ES-I3 (cell line): ENCODE results near the gene TUBA1C.

ENCODE experiments used
- H3K36me3 ChIP-seq: 2 replicates; pipeline ENCODE4 v1.6.1; 2013; ENCODE audit warnings: mild to moderate bottlenecking, low read length, control low read depth, moderate library complexity; ENCODE audit not compliant: insufficient read depth
- H3K4me1 ChIP-seq: 2 replicates; pipeline ENCODE4 v1.6.1; 2013; ENCODE audit warnings: mild to moderate bottlenecking, control low read depth, low read length; ENCODE audit not compliant: insufficient read depth
- H3K9ac ChIP-seq: 2 replicates; pipeline ENCODE4 v1.6.1; 2013; ENCODE audit warnings: low read depth, mild to moderate bottlenecking, low read length, moderate library complexity
- H3K9me3 ChIP-seq: 2 replicates; pipeline ENCODE4 v1.6.1; 2013; ENCODE audit warnings: mild to moderate bottlenecking, low read length, moderate library complexity; ENCODE audit not compliant: control insufficient read depth, insufficient read depth

TUBA1C gene

GRCh38 chr12:49264873-49265792 is at the start of gene TUBA1C:
Gene TUBA1C, plus strand, starts transcription at chr12:49265082. Its CDS starts 100 bp downstream, at chr12:49265182.
- Histone ChIP-seq H3K36me3 (peaks cover 15% of the 10 kb centered on the region), H3K4me1 (peaks cover 11% of the 10 kb centered on the region), H3K9ac (peak within 1 kb of the TSS; percentile 92), H3K9me3 (no peaks in the 10 kb centered on the region)

GRCh38 chr12:49219417-49220026 is 45.4 kb upstream of the TUBA1C start:
- Histone ChIP-seq H3K4me1 (peaks cover 12% of the 10 kb centered on the region), H3K36me3 (no peaks in the 10 kb centered on the region), H3K9me3 (no peaks in the 10 kb centered on the region), H3K9ac (no peak overlapping the region)

GRCh38 chr12:49220972-49221371 is 43.9 kb upstream of the TUBA1C start:
- Histone ChIP-seq H3K9me3 (no peaks in the 10 kb centered on the region), H3K4me1 (peaks cover 2% of the 10 kb centered on the region)

GRCh38 chr12:49223122-49223521 is 41.8 kb upstream of the TUBA1C start:
- H3K4me1 ChIP-seq = no peaks in the 10 kb centered on the region
- H3K9me3 ChIP-seq = no peaks in the 10 kb centered on the region
- no peak overlapping the region for H3K9ac ChIP-seq
- H3K36me3 ChIP-seq = no peaks in the 10 kb centered on the region

More at GRCh38 chr12:49220972-49221371, 43.9 kb upstream of the TUBA1C start:
- Histone ChIP-seq H3K9ac (no peak overlapping the region), H3K36me3 (no peaks in the 10 kb centered on the region)

GRCh38 chr12:49223590-49224369 is 41.1 kb upstream of the TUBA1C start:
- H3K9me3 ChIP-seq = no peaks in the 10 kb centered on the region
- no peaks in the 10 kb centered on the region for H3K4me1 ChIP-seq
- no peaks in the 10 kb centered on the region for H3K36me3 ChIP-seq
- no peak overlapping the region for H3K9ac ChIP-seq

- Histone ChIP-seq H3K36me3 (no peaks in the 10 kb centered on the region), H3K4me1 (no peaks in the 10 kb centered on the region), H3K9ac (no peak overlapping the region), H3K9me3 (no peaks in the 10 kb centered on the region)
These were observed 39.2 kb upstream of the TUBA1C start for GRCh38 chr12:49225576-49226166.

GRCh38 chr12:49227713-49228112 is 37.2 kb upstream of the TUBA1C start:
- no peaks in the 10 kb centered on the region for H3K36me3 ChIP-seq
- H3K4me1 ChIP-seq = peaks cover 10% of the 10 kb centered on the region; the same call in 1 of the 2 replicates
- H3K9me3 ChIP-seq = no peaks in the 10 kb centered on the region
- no peak overlapping the region for H3K9ac ChIP-seq

- no peaks in the 10 kb centered on the region for H3K36me3 ChIP-seq
These were observed 36.2 kb upstream of the TUBA1C start for GRCh38 chr12:49228653-49229052.

GRCh38 chr12:49230176-49230804 is 34.6 kb upstream of the TUBA1C start:
- Histone ChIP-seq H3K36me3 (no peaks in the 10 kb centered on the region), H3K4me1 (peaks cover 19% of the 10 kb centered on the region), H3K9ac (no peak overlapping the region), H3K9me3 (no peaks in the 10 kb centered on the region)

More at GRCh38 chr12:49228653-49229052, 36.2 kb upstream of the TUBA1C start:
- H3K4me1 ChIP-seq = peaks cover 19% of the 10 kb centered on the region
- no peak overlapping the region for H3K9ac ChIP-seq
- no peaks in the 10 kb centered on the region for H3K9me3 ChIP-seq

GRCh38 chr12:49230805-49231194 is 34.1 kb upstream of the TUBA1C start:
- no peaks in the 10 kb centered on the region for H3K9me3 ChIP-seq
- no peak overlapping the region for H3K9ac ChIP-seq
- no peaks in the 10 kb centered on the region for H3K36me3 ChIP-seq
- peaks cover 19% of the 10 kb centered on the region for H3K4me1 ChIP-seq

GRCh38 chr12:49231878-49232655 is 32.8 kb upstream of the TUBA1C start:
- Histone ChIP-seq H3K9ac (no peak overlapping the region), H3K9me3 (no peaks in the 10 kb centered on the region), H3K36me3 (no peaks in the 10 kb centered on the region), H3K4me1 (peaks cover 19% of the 10 kb centered on the region)

GRCh38 chr12:49232940-49233841 is 31.7 kb upstream of the TUBA1C start:
- Histone ChIP-seq H3K36me3 (no peaks in the 10 kb centered on the region), H3K9ac (0 out of 2 replicates have a peak overlapping the region, but pooled peaks have one; percentile 7)

More at GRCh38 chr12:49232940-49233841, 31.7 kb upstream of the TUBA1C start:
- Histone ChIP-seq H3K4me1 (peaks cover 19% of the 10 kb centered on the region), H3K9me3 (no peaks in the 10 kb centered on the region)
